Measurements from ENCODE around the gene SHB.

Gene SHB

GRCh38 chr9:38067859-38068681 lies 957 bp downstream of the SHB start:
- POLR2A ChIA-PET = interaction anchor here (0.8 kb wide), 2 partner anchors 23 to 51 kb away, joined by 3 read pairs; no protein-coding TSS in a partner anchor
- no peak for DNase-seq (ENCODE audit: extremely low spot score)

GRCh38 chr9:38066914-38067858 lies 1.8 kb downstream of the SHB start:
- POLR2A ChIA-PET = no interaction called here
- TF ChIP-seq L3MBTL2 (conservative IDR thresholded peaks at IDR 0.05) = peak; percentile 32; the same call in 1 of the 2 replicates
- no peak for TF ChIP-seq CTBP1 (IDR thresholded peaks at IDR 0.05; ENCODE audit: borderline replicate concordance)
- DNase-seq (ENCODE audit: extremely low spot score) = no peak
- CTCF ChIA-PET = no interaction called here

More at GRCh38 chr9:38067859-38068681, 957 bp downstream of the SHB start:
- CTCF ChIA-PET = no interaction called here
- no peak for TF ChIP-seq SP1 (IDR thresholded peaks at IDR 0.05)
- TF ChIP-seq ARNT (IDR thresholded peaks at IDR 0.05) = no peak
- no peak for TF ChIP-seq FOXA1 (IDR thresholded peaks at IDR 0.05)
- no peak for TF ChIP-seq CTBP1 (IDR thresholded peaks at IDR 0.05; ENCODE audit: borderline replicate concordance)
- no peak for TF ChIP-seq PKNOX1 (IDR thresholded peaks at IDR 0.05)
- TF ChIP-seq HDGF (IDR thresholded peaks at IDR 0.05; ENCODE audit: borderline replicate concordance) = no peak
- no peak for TF ChIP-seq SUZ12 (IDR thresholded peaks at IDR 0.05)
- TF ChIP-seq ZNF384 (IDR thresholded peaks at IDR 0.05) = no peak
- TF ChIP-seq L3MBTL2 (conservative IDR thresholded peaks at IDR 0.05) = no peak
- no peak for TF ChIP-seq ELF4 (IDR thresholded peaks at IDR 0.05)

GRCh38 chr9:38066197-38066913 lies 2.7 kb downstream of the SHB start:
- POLR2A ChIA-PET = no interaction called here
- DNase-seq (ENCODE audit: extremely low spot score) = no peak
- TF ChIP-seq FOXK2 (IDR thresholded peaks at IDR 0.05) = no peak
- TF ChIP-seq SP1 (IDR thresholded peaks at IDR 0.05) = no peak
- CTCF ChIA-PET = no interaction called here

- no peak for TF ChIP-seq L3MBTL2 (conservative IDR thresholded peaks at IDR 0.05)
- TF ChIP-seq BHLHE40 (IDR thresholded peaks at IDR 0.05; ENCODE audit: borderline replicate concordance) = no peak
- no peak for TF ChIP-seq LEF1 (IDR thresholded peaks at IDR 0.05; ENCODE audit: borderline replicate concordance)
- no peak for TF ChIP-seq FOXM1 (IDR thresholded peaks at IDR 0.05; ENCODE audit: borderline replicate concordance)
- no peak for TF ChIP-seq FOXK2 (IDR thresholded peaks at IDR 0.05)
- TF ChIP-seq SP1 (IDR thresholded peaks at IDR 0.05) = no peak
- TF ChIP-seq PKNOX1 (IDR thresholded peaks at IDR 0.05) = no peak
- no peak for TF ChIP-seq ARNT (IDR thresholded peaks at IDR 0.05)
- no peak for TF ChIP-seq NFRKB (IDR thresholded peaks at IDR 0.05)
- no peak for TF ChIP-seq CTBP1 (IDR thresholded peaks at IDR 0.05; ENCODE audit: borderline replicate concordance)
- no peak for TF ChIP-seq ELF4 (IDR thresholded peaks at IDR 0.05)
- TF ChIP-seq TARDBP (IDR thresholded peaks at IDR 0.05) = no peak
- TF ChIP-seq FOXA1 (IDR thresholded peaks at IDR 0.05) = no peak
- TF ChIP-seq ZNF384 (IDR thresholded peaks at IDR 0.05) = no peak
- TF ChIP-seq HDGF (IDR thresholded peaks at IDR 0.05; ENCODE audit: borderline replicate concordance) = no peak
- TF ChIP-seq SUZ12 (IDR thresholded peaks at IDR 0.05) = no peak
- CTCF ChIA-PET = no interaction called here
- POLR2A ChIA-PET = no interaction called here
- DNase-seq (ENCODE audit: extremely low spot score) = no peak
Observed at GRCh38 chr9:38065369-38066075, 3.5 kb downstream of the SHB start.

- CTCF ChIA-PET = no interaction called here
- DNase-seq (ENCODE audit: extremely low spot score) = no peak
- POLR2A ChIA-PET = no interaction called here
- TF ChIP-seq L3MBTL2 (conservative IDR thresholded peaks at IDR 0.05) (no peak), FOXK2 (IDR thresholded peaks at IDR 0.05) (no peak), PKNOX1 (IDR thresholded peaks at IDR 0.05) (no peak), FOXM1 (IDR thresholded peaks at IDR 0.05; ENCODE audit: borderline replicate concordance) (no peak), TARDBP (IDR thresholded peaks at IDR 0.05) (no peak), BHLHE40 (IDR thresholded peaks at IDR 0.05; ENCODE audit: borderline replicate concordance) (no peak)
Observed at GRCh38 chr9:38064842-38065368, 4.1 kb downstream of the SHB start.
